ENCODE data around the gene C1orf141. TPM values are rescaled to one million over a fixed set of nuclear protein-coding genes. Genes with fewer than 3 reads are reported as not detected.

The C1orf141 gene
- polyA plus RNA-seq, 1 donor (not counting 4 experiments of a cell fraction or from before 2014, with no cell fraction given): not detected

- H3K9me1 ChIP-seq (ENCODE audit: control insufficient read depth, extremely low read depth, insufficient read depth, low read length): no peaks in the 10 kb centered on the region
- no peaks in the 10 kb centered on the region for H3K9me3 ChIP-seq (ENCODE audit: control insufficient read depth, low read depth, low read length)
- no peaks in the 10 kb centered on the region for H3K79me2 ChIP-seq (ENCODE audit: control insufficient read depth, insufficient read depth, low read length)
- FAIRE-seq: peak; percentile 5
- dilution Hi-C loops (cut with MboI; ENCODE audit: extremely low pct_ligation_motif_present, low sequenced_read_pairs): no loop called here
- no peak overlapping the region for H3K4me3 ChIP-seq (ENCODE audit: control insufficient read depth in 2 of 3, extremely low read depth in 1 of 3, insufficient read depth in 2 of 3, low read depth in 1 of 3, low read length in 3 of 3)
- H3K4me2 ChIP-seq (ENCODE audit: control insufficient read depth, extremely low read depth, insufficient read depth, low read depth, low read length): no peak overlapping the region
- TF ChIP-seq EZH2 (IDR thresholded peaks at IDR 0.05; ENCODE audit: low read length) (no peak), CTCF (optimal IDR thresholded peaks at IDR 0.05 in 1 of 3, IDR thresholded peaks at IDR 0.05 in 1 of 3, conservative IDR thresholded peaks at IDR 0.05 in 1 of 3; ENCODE audit: extremely low read depth in 1 of 3, insufficient read depth in 2 of 3, low read length in 3 of 3) (no peak)
- H3K36me3 ChIP-seq (ENCODE audit: control insufficient read depth in 2 of 2, extremely low read depth in 1 of 2, insufficient read depth in 2 of 2, low read length in 2 of 2): no peaks in the 10 kb centered on the region
- H4K20me1 ChIP-seq (ENCODE audit: control insufficient read depth, extremely low read depth, insufficient read depth, low read length): no peaks in the 10 kb centered on the region
- H3K27me3 ChIP-seq (ENCODE audit: control insufficient read depth, extremely low read depth, insufficient read depth, low read length): no peaks in the 10 kb centered on the region
- no peak overlapping the region for H3K27ac ChIP-seq (ENCODE audit: control insufficient read depth, insufficient read depth, low read length)
- DNase-seq (ENCODE audit: low read depth, low spot score): no peak
- H3K4me1 ChIP-seq (ENCODE audit: control insufficient read depth, extremely low read depth, insufficient read depth, low read length): peaks cover 16% of the 10 kb centered on the region
- no peak overlapping the region for H3K9ac ChIP-seq (ENCODE audit: control insufficient read depth, extremely low read depth, insufficient read depth, low read length)
- no peak overlapping the region for H2AFZ ChIP-seq (ENCODE audit: control insufficient read depth, low read length)
Measured at GRCh38 chr1:67158401-67158800, 23.6 kb upstream of the C1orf141 start.

GRCh38 chr1:67150931-67151330 lies 16.2 kb upstream of the C1orf141 start:
- no peaks in the 10 kb centered on the region for H3K9me3 ChIP-seq (ENCODE audit: control insufficient read depth, low read depth, low read length)
- DNase-seq (ENCODE audit: low read depth, low spot score) (no peak), FAIRE-seq (no peak)
- H3K4me2 ChIP-seq (ENCODE audit: control insufficient read depth, extremely low read depth, insufficient read depth, low read depth, low read length): no peak overlapping the region
- H3K9me1 ChIP-seq (ENCODE audit: control insufficient read depth, extremely low read depth, insufficient read depth, low read length): no peaks in the 10 kb centered on the region
- H3K27me3 ChIP-seq (ENCODE audit: control insufficient read depth, extremely low read depth, insufficient read depth, low read length): no peaks in the 10 kb centered on the region
- peaks cover 18% of the 10 kb centered on the region for H3K4me1 ChIP-seq (ENCODE audit: control insufficient read depth, extremely low read depth, insufficient read depth, low read length)
- no peaks in the 10 kb centered on the region for H3K36me3 ChIP-seq (ENCODE audit: control insufficient read depth in 2 of 2, extremely low read depth in 1 of 2, insufficient read depth in 2 of 2, low read length in 2 of 2)
- no peak overlapping the region for H3K27ac ChIP-seq (ENCODE audit: control insufficient read depth, insufficient read depth, low read length)
- no peak overlapping the region for H3K9ac ChIP-seq (ENCODE audit: control insufficient read depth, extremely low read depth, insufficient read depth, low read length)
- H4K20me1 ChIP-seq (ENCODE audit: control insufficient read depth, extremely low read depth, insufficient read depth, low read length): no peaks in the 10 kb centered on the region
- H2AFZ ChIP-seq (ENCODE audit: control insufficient read depth, low read length): no peak overlapping the region
- H3K4me3 ChIP-seq (ENCODE audit: control insufficient read depth in 2 of 3, extremely low read depth in 1 of 3, insufficient read depth in 2 of 3, low read depth in 1 of 3, low read length in 3 of 3): no peak overlapping the region
- TF ChIP-seq EZH2 (IDR thresholded peaks at IDR 0.05; ENCODE audit: low read length) (no peak), CTCF (optimal IDR thresholded peaks at IDR 0.05 in 1 of 3, IDR thresholded peaks at IDR 0.05 in 1 of 3, conservative IDR thresholded peaks at IDR 0.05 in 1 of 3; ENCODE audit: extremely low read depth in 1 of 3, insufficient read depth in 2 of 3, low read length in 3 of 3) (no peak)
- dilution Hi-C loops (cut with MboI; ENCODE audit: extremely low pct_ligation_motif_present, low sequenced_read_pairs): no loop called here
- no peaks in the 10 kb centered on the region for H3K79me2 ChIP-seq (ENCODE audit: control insufficient read depth, insufficient read depth, low read length)
